GM19468 (cell line): ENCODE data around the gene SEMA4B.
"Not testable (repeated sequence)": the region's sequence is repeated elsewhere in the genome, so short reads cannot be mapped to it uniquely, and the experiment has no call there.

Experiments
- ATAC-seq: cut with Tn5 transposase; IDR thresholded peaks from one replicate; pipeline ENCODE4 v1.9.1; 2021; ENCODE audit warnings: mild to moderate bottlenecking, moderate library complexity, moderate number of reproducible peaks; ENCODE audit not compliant: unreplicated experiment; ENCODE audit errors: extremely low read depth

SEMA4B gene

GRCh38 chr15:90243943-90244639 is 43.0 kb downstream of the SEMA4B start:
- no peak for ATAC-seq

- ATAC-seq = no peak
Observed at GRCh38 chr15:90248789-90249202, 47.7 kb downstream of the SEMA4B start.

- ATAC-seq = no peak
Observed at GRCh38 chr15:90249203-90249863, 48.2 kb downstream of the SEMA4B start, which contains the start of gene TTLL13. Gene TTLL13, plus strand, starts transcription at chr15:90249556. Its CDS starts 1,075 bp downstream, at chr15:90250631.

GRCh38 chr15:90257776-90258175 is 56.6 kb downstream of the SEMA4B start:
- no peak for ATAC-seq

GRCh38 chr15:90259524-90259923 is 58.4 kb downstream of the SEMA4B start:
- peak; percentile 60 for ATAC-seq

- not testable (repeated sequence) for ATAC-seq
Observed at GRCh38 chr15:90260731-90261130, 59.6 kb downstream of the SEMA4B start.

- ATAC-seq = no peak
Observed at GRCh38 chr15:90261811-90262210, 60.7 kb downstream of the SEMA4B start.

GRCh38 chr15:90262426-90262825 is 61.3 kb downstream of the SEMA4B start:
- no peak for ATAC-seq

GRCh38 chr15:90264671-90265070 is 63.5 kb downstream of the SEMA4B start:
- ATAC-seq = no peak

- ATAC-seq = peak; percentile 67
Observed at GRCh38 chr15:90265271-90266060, 64.3 kb downstream of the SEMA4B start, which contains the start of gene NGRN. Gene NGRN, plus strand, starts transcription at chr15:90265672. Its CDS starts 41 bp downstream, at chr15:90265713.

- ATAC-seq = no peak
Observed at GRCh38 chr15:90266061-90266431, 64.9 kb downstream of the SEMA4B start.

- no peak for ATAC-seq
Observed at GRCh38 chr15:90266485-90266884, 65.4 kb downstream of the SEMA4B start.

GRCh38 chr15:90268415-90268814 is 67.3 kb downstream of the SEMA4B start:
- no peak for ATAC-seq

GRCh38 chr15:90270502-90271150 is 69.5 kb downstream of the SEMA4B start:
- ATAC-seq = no peak

GRCh38 chr15:90271459-90272166 is 70.5 kb downstream of the SEMA4B start:
- no peak for ATAC-seq

- not testable (repeated sequence) for ATAC-seq
Observed at GRCh38 chr15:90278467-90278866, 77.3 kb downstream of the SEMA4B start.
